Transverse colon (tissue), 4 donors: ENCODE measurements around the gene SEC61B.

Source experiments
- POLR2A ChIP-seq: fragments of 450-650 bp; IDR thresholded peaks from one replicate; pipeline ENCODE4 v1.6.1; 2016; ENCODE audit warnings: antibody characterized with exemption, mild to moderate bottlenecking, moderate library complexity
- POLR2AphosphoS5 ChIP-seq, 3 donors: sonication (generic); formaldehyde crosslinking; IDR thresholded peaks; one replicate each; pipeline ENCODE4 v1.6.1; 2016; ENCODE audit warnings: antibody characterized with exemption in 3 of 3
- TF ChIP-seq, protein P1 (sequence below), 5 experiments: fragments of 200-600 bp in 3 of 5; fragments of 450-650 bp in 2 of 5; sonication (generic) in 3 of 5; IDR thresholded peaks; 1 replicate in 2 of 5; 2 replicates in 3 of 5; pipeline ENCODE4 v1.5.1; 2016 to 2017; ENCODE audit warnings: antibody characterized with exemption in 5 of 5, inconsistent platforms in 3 of 5, mild to moderate bottlenecking in 2 of 5, moderate library complexity in 1 of 5

DNA sequence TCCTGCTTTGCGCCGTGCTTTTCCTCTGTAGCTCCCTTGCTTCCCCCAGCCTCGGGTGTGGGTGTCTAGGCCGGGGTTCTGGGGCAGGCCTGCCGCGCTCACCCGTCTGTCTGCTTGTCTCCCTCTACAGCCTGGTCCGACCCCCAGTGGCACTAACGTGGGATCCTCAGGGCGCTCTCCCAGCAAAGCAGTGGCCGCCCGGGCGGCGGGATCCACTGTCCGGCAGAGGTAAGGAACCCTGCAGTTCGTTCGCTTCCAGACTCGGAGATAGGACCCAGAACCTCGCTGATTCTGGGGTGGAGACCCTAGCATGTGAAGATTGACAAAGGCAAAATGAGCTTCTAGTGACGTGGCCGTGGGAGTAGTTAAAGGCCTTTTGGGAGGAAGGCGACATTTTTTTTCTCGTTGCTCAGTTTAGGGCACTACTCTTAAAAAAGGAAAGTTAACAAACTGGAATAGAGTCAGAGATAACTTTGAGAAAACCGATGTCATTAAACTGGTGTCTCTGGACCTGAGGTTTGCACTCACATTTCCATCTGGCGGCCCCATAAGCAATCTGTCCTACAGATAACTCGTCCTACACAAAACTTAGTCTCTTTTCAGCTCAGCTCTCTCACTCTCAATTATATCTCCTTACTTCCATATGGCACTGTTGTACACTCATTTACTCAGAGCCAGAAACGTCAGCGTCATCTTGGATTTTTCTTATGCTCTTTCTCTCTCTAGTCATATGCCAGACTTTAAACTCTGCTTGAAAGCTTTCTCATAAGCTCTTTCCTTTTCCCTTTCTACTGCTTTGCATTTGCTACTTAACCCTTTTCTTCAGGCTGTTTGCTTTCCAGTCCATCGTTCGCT lies 561 bp downstream of the SEC61B start:
- TF ChIP-seq, protein P1, sequence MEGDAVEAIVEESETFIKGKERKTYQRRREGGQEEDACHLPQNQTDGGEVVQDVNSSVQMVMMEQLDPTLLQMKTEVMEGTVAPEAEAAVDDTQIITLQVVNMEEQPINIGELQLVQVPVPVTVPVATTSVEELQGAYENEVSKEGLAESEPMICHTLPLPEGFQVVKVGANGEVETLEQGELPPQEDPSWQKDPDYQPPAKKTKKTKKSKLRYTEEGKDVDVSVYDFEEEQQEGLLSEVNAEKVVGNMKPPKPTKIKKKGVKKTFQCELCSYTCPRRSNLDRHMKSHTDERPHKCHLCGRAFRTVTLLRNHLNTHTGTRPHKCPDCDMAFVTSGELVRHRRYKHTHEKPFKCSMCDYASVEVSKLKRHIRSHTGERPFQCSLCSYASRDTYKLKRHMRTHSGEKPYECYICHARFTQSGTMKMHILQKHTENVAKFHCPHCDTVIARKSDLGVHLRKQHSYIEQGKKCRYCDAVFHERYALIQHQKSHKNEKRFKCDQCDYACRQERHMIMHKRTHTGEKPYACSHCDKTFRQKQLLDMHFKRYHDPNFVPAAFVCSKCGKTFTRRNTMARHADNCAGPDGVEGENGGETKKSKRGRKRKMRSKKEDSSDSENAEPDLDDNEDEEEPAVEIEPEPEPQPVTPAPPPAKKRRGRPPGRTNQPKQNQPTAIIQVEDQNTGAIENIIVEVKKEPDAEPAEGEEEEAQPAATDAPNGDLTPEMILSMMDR (IDR thresholded peaks at IDR 0.05): no peak
- TF ChIP-seq POLR2A: no peak
- TF ChIP-seq POLR2AphosphoS5 (IDR thresholded peaks at IDR 0.05): peak in 1 of 3 donors; percentile 1
